CD4-positive, alpha-beta T cell treated with Interferon gamma for 1 hour (primary cell): ENCODE measurements around the gene ZG16B.
A peak's percentile ranks its signal among the peaks of the same experiment; 100 is the strongest.

Experiments
- DNase-seq: peaks from one replicate; pipeline ENCODE4 v3.0.0-alpha.2; 2020

Gene ZG16B, protein sequence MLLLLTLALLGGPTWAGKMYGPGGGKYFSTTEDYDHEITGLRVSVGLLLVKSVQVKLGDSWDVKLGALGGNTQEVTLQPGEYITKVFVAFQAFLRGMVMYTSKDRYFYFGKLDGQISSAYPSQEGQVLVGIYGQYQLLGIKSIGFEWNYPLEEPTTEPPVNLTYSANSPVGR

DNA sequence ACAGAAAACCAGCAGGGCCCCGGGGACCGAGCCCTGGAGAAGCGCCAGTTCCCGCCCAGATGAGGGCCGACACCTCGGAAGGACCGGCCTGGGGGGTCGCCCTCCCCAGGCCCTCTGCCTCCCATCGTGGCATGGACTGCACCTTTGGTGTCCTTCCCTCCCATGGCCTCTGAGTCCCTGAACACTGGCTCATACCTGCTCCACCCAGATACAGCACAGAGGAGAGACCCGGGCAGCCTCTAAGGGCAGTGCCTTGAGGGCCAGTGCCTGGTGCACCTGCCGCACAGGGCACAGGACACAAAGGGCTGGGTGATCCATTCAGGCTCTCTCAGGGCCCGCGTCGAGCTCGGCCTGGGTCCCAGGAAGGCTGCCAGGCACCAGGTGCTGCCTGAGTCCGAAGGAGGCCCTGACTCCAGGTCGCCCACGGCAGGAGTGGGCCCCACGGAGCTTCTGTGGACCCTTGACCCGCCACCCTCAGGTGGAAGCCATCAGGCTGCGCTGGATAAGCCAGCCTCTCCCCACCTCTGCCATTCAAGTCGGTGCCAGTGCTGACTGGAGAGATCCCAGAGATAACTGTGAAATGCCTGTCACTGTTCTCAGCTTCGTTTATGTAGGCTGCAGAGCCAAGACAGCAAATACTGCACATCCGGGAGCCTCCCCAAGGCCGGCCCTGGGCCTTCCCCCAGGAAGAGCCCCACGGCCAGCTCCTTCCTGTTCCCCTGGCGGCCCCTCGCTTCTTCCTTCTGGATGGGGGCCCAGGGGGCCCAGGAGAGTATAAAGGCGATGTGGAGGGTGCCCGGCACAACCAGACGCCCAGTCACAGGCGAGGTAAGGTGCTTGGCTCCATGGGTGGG lies at the start of gene ZG16B:
TSS of gene ZG16B (plus strand) at position 803 of the 854 bp plus-strand sequence. CDS start 139 bp downstream, outside the sequence.
- DNase-seq: no peak

DNA sequence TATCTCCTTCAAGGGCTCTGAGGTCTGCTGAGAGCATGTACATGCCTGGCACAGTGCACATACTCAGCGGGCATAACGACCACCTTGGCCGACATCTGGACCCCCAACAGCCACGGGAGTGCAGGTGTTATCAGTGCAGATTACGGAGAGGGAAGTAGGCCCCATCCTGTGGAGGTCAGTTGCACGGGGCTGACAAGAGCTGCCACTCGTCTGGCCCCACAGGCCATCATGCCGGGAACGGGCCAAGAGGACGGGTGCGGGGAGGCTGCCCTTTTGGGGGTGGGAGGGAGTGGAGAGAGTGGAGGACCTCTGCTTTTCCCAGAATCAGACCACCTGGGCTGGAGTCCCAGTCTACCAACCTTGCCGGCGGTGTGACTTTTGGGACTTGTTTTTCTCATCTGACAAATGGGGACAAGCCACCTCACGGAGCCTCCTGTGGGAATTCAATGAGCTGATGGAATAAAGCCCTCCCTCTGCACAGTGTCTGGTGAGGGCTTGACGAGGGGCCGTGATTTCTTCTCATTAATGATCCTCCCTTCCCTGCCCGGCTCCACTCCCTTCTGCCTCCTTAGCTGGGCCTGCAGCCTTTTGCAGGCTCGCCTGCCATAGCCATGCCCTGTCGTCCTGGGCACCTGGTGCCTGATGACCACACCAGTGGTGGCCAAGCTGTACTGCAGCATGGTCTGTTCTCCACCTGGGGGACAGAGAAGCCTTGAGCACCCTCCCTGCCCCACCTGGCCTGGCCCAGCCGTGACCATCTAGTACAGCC lies 47.3 kb upstream of the ZG16B start:
- DNase-seq: no peak

DNA sequence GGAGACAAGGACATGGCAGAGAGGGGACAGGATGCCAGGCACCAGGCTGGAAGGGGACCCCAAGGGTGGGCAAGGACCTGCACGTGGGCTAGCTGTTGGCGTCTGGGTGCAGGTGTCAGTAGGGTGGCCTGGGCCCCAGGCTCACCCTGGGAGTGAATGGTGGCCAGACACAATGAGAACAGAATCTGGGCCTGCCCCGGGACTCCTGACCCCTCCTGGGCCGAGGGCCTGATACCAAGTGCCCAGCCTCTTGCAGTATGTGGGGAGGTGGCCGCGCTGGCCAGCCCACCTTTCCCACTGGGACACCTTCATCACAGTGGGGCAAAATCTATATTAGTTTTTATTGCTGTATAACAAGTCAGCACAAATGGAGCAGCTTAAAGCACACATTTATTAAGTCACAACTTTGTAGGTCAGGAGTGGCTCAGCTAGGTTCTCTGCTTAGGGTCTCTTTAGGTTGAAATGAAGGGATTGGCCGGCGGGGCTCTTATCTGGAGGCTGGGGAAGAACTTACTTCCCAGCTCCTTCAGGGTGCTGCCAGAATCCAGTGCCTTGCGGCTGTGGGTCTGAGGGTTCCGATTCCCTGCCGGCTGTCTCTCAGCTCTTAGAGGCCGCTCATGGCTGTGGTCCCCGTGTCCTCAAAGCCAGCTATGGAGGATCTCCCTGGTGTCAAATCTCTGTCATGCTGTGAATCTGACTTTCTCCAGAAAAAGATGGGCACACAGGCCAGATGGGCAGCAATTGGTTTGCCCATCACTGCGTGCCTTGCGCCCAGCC lies 46.3 kb upstream of the ZG16B start:
- no peak for DNase-seq

DNA sequence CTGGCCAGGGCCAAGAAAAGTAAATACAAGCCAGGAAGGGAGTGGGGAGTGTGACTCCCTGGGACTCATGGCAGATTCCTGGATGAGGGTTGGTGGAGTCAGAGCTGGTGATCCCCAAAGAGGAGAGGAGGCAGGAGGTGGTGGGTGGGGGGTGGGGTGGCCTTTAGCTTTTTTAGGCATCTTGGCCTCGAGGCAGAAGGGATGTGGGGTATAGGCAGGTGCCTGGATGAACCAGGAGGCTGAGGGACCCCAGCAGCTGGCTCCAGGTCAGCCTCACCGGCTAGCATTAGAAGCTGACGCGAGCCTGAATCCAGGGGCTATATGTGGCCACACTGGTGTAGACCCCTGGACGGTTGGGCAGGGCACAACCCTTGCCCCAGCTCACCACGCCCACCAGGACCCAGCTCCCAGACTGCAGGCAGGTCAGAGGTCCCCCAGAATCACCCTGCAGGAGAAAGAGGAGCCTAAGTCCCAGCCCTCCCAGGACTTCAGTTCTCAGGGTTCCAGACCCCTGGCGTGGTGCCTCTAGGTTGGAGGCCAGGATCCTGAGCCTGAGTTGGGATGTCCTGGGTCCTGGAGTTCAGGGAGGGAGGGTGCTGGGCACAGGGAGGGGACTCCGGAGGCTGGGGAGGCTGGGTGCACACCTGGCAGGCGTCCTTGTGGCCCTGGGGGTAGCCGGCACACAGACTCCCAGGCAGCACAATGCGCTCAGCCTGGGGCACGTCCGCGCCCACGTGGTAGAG lies 45.6 kb upstream of the ZG16B start:
- DNase-seq: no peak

DNA sequence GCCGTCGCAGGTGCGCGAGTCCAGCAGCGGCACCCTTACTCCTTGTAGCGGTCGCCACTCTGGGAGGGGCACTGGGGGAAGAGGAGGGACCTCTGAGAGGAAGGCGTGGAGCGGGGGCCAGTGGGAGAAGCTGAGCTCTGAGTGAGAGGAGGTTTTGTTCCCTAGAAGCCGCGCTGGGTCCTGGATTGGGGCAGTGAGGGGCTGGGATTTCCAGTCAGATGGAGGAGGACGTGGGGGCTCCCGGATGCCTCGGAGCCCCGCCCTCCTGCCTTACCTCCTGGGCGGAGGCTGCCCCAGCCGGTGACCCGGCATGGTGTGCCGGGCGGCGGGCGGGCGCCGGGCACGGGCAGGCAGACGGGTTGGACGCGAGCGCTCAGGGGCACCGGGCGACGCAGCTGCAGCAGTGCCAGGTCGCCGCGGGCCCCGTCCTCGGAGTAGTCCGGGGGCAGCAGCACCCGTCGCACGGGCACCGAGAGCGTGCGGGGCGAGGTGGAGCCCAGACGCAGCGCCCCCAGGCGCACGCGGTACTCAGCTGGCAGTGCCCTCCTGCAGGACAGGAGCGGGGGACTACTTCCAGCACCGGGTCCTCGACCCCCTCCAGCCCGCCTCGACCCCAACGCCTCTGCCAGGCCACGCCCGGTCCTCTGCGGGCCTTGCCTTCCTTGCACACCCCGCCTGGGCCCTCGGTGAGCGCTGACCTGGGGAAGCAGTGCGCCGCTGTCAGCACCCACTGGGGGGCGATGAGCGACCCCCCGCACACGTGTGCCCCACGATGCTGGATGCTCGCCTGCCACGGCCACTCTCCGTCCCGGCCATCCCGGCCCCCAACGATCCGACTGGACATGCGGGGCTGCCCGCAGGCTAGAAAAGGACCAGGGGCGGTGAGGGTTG lies 44.8 kb upstream of the ZG16B start:
- peak; percentile 19 for DNase-seq

DNA sequence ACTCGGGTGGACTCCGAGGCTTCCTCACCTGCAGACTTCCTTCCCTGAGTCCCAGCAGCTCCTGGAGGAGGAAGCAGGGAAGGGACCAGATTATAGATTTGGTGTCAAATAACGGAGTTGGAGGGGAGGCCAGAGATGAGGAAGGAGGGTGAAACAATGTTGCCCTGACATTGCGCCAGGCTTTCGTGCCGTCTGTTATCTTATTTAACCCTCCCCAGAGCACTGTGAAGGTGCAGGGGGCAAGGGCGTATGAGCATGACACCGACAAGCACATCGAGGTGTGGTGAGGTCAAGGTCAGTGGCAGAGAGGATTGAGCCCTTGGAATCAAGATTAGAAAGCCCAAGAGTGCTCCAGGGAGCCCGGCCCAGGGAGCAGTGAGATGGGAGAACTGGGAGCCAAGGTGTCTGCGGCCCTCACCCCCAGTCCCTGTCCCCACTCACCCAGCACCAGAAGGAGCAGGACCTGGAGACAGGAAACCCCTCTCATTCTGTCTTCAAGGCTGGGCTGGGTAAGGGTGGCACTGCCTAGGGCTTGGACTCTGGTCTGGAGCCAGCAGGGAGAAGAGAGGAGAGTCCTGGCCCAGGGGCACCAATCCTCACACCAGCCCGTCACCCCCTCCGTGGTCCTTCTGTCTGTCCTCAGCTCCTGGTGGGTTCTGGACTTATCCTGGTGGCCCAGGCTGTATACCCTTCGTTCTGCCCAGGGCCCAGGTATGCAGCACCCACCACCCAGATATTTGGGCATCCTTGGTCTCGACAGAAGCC lies 43.9 kb upstream of the ZG16B start:
- no peak for DNase-seq

DNA sequence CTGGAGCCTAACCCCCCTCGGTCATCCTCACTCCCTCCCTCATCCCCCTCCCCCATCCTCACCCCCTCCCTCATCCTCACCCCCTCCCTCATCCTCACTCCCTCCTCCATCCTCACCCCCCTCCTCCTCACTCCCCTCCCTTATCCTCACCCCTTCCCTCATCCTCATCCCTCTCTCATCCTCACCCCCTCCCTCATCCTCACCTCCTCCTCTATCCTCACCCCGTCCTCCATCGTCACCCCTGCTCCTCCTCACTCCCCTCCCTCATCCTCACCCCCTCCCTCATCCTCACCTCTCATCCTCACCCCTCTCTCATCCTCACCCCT lies 43.3 kb upstream of the ZG16B start:
- no peak for DNase-seq

DNA sequence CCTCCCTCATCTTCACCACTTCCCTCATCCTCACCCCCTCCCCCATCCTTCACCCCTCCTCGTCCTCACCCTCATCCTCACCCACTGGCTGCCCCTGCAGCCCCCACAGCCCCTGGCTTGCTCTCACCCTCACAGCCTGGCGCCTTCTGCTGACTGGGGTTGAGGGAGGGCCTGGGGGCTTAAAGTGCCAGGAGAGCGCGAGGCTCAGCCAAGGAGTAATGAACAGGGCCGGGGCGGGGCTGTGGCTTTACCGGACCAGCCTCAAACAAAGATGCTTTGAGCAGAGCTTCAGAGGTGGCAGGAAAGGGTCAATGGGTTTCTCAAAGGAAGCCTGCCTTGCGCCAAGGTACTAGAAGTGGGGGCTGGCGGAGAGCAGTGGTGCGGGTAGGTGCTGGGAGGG lies 42.7 kb upstream of the ZG16B start, which contains the start of gene PRSS33:
TSS of gene PRSS33 (minus strand) at position 155 of the 400 bp plus-strand sequence. CDS start 1,013 bp downstream, outside the sequence.
- no peak for DNase-seq

DNA sequence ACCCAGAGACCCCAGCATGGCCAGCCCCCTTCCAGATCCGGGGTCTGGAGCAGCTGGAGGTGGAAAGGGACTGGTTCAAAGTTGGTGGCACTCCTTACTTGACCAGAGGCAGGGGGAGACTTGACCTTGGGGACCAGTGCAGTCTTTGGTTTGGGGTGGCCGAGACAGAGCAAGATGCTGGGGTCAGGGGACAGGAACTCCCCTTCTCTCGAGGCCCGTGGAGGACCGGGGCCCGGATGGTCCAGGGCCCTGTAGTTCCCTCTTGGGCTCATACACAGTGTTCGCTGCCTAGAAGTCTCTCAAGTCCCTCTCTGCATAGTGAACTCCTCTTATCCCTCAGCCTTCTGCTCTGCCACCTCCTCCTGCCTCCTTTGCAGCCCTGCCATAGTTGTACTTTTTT lies 42.1 kb upstream of the ZG16B start:
- no peak for DNase-seq

DNA sequence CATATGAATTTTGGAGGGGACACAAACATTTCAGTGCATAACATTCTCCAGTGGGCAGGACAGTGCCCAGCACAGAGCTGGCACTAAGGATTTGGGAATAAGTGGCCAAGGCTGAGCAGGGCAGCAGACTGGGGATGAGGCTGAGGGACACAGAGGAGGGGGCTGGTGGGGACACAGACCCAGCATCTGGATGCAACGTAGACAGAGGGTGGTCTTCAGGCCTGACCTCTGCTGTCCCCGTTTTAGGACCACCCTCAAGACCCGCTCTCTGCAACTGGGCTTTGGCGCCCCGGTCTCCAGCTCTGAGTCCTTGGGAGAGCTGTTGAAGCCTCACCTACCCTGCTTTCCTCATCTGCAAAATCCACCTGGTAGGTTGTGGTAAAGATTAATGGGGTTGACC lies 39.5 kb upstream of the ZG16B start:
- no peak for DNase-seq

DNA sequence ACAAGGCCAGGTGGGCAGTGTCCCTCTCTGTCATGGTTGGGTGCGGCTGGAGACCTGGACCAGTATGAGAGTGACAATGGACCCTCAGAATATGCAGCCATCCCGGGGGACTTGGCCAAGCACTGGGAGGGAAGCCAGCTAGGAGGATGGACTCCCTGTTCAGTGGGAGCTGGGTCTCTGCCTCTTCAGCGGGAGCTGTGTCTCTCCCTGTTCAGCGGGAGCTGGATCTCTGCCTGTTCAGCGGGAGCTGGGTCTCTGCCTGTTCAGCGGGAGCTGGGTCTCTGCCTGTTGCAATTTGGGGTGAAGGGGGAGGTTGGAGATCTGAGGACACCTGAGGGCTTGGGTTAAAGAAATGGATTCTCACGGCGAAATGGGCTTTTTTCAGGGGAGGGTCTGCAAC lies 38.9 kb upstream of the ZG16B start:
- no peak for DNase-seq

DNA sequence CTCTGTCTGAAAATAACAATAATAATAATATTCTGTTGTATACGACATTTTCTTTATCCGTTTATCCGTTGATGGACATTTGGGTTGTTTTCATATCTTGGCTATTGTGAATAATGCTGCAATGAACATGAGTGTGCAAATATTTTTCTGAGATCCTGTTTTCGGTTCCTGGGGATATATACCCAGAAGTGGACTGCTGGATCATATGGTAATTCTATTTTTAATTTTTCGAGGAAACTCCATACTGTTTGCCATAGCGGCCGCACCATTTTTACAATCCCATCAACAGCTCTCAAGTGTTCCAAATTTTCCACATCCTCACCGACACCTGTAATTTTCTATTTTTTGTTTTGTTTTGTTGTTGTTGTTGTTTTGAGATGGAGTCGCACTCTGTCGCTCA lies 37.2 kb upstream of the ZG16B start:
- DNase-seq: no peak

DNA sequence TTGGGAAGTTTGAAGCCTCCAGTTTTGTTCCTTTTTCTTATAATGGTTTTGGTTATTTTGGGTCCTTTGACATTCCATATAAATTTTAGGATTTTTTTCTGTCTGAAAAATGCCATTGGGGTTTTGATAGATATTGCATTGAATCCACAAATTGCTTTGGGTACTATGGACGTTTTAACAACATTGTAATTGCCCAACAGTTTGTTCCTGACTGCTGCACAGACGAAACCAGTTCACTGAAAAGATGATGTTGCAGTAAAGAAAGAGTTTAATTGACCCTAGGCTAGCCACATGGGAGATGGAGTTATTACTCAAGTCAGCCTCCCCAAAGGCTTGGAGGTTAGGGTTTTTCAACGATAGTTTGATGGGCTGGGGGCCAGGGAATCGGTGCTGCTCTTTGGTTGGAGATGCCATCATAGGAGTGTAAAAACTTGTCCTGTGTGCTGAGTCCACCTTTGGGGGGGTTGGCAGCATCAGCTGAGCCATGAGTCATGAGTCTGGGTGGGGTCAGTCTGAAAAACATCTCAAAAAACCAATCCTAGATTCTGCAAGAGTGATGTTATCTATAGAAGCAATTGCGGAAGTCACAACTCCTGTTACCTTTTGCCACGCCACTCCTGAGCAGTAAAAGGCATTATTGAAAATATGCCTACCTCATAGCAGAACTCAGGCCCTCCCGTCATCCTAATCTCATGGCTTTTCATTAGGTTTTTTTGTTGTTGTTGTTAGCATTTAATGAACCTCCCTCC lies 34.5 kb upstream of the ZG16B start:
- DNase-seq: no peak

DNA sequence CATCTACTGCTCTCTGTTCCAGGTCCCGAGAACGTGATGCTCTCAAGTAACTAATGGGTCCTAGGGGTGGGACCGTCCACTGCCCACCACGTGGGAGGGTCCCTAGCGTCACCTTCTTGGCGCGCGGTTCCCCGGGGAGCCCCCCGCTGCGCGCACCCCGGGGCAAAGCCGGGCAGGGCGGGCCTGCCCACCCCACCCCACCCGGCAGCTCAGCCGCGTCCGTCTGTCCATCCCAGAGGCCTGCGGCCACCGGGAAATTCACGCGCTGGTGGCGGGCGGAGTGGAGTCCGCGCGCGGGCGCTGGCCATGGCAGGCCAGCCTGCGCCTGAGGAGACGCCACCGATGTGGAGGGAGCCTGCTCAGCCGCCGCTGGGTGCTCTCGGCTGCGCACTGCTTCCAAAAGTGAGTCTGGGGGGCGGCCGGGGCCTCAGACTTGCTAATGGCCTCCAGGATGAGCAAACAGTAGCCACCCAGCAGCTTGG lies 31.3 kb upstream of the ZG16B start:
- no peak for DNase-seq

DNA sequence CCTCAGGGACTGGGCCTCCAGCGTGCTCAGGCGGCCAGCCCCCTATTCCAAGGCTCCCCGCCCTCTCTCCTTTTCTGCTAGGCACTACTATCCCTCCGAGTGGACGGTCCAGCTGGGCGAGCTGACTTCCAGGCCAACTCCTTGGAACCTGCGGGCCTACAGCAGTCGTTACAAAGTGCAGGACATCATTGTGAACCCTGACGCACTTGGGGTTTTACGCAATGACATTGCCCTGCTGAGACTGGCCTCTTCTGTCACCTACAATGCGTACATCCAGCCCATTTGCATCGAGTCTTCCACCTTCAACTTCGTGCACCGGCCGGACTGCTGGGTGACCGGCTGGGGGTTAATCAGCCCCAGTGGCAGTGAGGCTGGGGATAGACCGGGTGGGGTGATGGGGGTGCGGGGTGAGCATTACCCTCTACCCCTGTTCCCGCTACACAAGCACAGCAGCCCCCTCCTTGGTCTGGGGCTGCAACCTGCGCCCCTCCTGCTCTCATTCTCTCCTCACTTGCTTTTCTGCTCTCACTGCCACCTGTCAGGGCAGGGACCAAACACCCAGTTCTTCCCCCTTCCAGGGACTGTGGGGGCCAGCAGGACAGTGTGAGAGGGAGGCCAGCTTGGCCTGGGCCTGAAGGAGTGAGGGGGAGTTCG lies 30.8 kb upstream of the ZG16B start:
- no peak for DNase-seq

DNA sequence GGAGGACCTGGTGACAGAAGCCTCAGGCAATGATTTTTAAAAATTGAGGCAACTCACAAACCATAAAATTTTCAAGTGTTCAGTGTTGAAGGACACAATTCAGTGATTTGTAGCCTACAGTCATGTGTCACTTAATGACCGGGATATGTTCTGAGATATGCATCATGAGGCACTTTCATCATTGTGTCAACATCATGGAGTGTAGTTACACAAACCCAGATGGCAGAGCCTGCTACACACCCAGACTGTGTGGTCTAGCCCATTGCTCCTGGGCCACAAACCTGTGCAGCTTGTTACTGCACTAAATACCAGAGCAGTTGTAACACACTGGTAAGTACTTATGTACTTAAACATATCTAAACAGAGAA lies 30.3 kb upstream of the ZG16B start:
- DNase-seq: no peak

DNA sequence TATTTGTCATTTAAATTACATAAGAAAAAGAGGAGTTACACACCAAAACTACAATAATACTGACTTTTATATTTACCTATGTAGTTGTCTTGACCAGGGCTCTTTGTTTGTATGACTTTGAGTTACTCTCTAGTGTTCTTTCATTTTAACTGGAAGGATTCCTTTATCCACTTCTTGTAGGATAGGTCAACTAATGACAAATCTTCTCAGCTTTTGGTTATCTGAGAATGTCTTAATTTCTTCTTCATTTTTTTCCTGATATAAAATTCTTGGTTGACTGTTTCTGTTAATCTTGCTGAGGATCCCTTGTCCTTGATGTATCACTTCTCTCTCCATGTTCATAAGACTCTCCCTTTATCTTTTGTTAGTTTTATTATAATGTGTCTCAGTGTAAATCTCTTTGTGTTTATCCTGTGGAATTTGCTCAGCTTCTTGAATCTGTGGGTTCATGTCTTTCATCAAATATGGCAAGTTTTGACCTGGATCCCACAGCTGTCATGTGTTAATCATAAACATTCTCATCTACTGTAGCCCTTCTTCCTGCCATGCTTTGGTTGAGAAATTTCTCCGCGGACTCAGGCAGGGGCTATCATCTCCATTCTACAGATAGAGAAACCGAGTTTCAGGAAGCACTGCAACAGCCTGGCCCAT lies 26.4 kb upstream of the ZG16B start:
- no peak for DNase-seq

DNA sequence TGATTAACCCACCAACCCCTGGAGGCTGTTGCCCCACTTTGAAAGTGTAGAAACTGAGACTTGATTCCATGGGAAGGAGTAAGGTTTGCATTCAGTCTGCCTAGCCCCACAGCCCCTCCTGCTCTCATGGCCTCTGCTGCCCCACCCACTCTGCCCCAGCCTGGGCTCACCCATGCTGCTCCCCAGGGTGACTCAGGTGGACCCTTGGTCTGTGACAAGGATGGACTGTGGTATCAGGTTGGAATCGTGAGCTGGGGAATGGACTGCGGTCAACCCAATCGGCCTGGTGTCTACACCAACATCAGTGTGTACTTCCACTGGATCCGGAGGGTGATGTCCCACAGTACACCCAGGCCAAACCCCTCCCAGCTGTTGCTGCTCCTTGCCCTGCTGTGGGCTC lies 25.4 kb upstream of the ZG16B start:
- no peak for DNase-seq

DNA sequence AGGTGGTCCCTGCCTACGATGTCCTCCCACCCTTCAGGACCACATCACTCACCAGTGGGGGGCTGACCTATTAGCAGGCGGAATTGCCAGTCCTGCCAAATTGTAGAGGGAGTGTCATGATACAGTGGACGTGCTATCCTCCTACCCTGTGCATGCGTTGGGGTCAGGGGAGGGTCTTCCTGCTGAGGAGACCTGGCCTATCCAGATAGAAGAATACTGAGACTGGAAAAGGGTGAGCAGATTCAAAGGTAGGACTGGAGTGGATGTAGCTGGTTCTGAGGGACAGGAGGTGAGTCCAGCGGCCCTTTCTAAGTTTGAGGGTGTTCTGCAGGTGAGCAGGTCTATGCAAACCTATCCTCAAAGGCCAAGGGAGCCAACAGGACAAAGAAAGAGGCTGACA lies 23.8 kb upstream of the ZG16B start:
- DNase-seq: no peak
